MM.1S (cell line): ENCODE results near the gene TBR1.

Source experiments
- DNase-seq: peaks from one replicate; pipeline ENCODE4 v3.0.0-alpha.2; 2015
- H2AFZ ChIP-seq: fragments of 300-600 bp; sonication (generic); 2 replicates; pipeline ENCODE4 v1.6.0; 2016; ENCODE audit warnings: antibody characterized with exemption, low read length
- H3F3A ChIP-seq: fragments of 300-600 bp; sonication (generic); 2 replicates; pipeline ENCODE4 v1.6.1; 2016; ENCODE audit warnings: mild to moderate bottlenecking, antibody characterized with exemption, low read length, moderate library complexity, mixed read lengths; ENCODE audit not compliant: insufficient read depth
- H3K27ac ChIP-seq: fragments of 300-600 bp; sonication (generic); 2 replicates; pipeline ENCODE4 v1.5.1; 2016; ENCODE audit warnings: mild to moderate bottlenecking, low read length
- H3K27me3 ChIP-seq: fragments of 300-600 bp; sonication (generic); replicated peaks from 2 replicates; pipeline ENCODE4 v1.6.0; 2016; ENCODE audit warnings: low read length; ENCODE audit not compliant: insufficient read depth
- H3K36me3 ChIP-seq: fragments of 300-600 bp; sonication (generic); replicated peaks from 2 replicates; pipeline ENCODE4 v1.6.1; 2016; ENCODE audit warnings: mild to moderate bottlenecking, low read length, mixed read lengths; ENCODE audit not compliant: insufficient read depth
- H3K4me1 ChIP-seq: fragments of 300-600 bp; sonication (generic); 2 replicates; pipeline ENCODE4 v1.6.1; 2016; ENCODE audit warnings: low read length, mixed read lengths
- H3K4me2 ChIP-seq: fragments of 300-600 bp; sonication (generic); 2 replicates; pipeline ENCODE4 v1.6.0; 2016; ENCODE audit warnings: low read depth, low read length
- H3K4me3 ChIP-seq: fragments of 300-600 bp; sonication (generic); 2 replicates; pipeline ENCODE4 v1.5.1; 2016; ENCODE audit warnings: low read length, mixed read lengths
- H3K79me2 ChIP-seq: fragments of 300-600 bp; sonication (generic); 2 replicates; pipeline ENCODE4 v1.6.1; 2016; ENCODE audit warnings: mixed run types, low read length, mixed read lengths
- H3K9ac ChIP-seq: fragments of 300-600 bp; sonication (generic); 2 replicates; pipeline ENCODE4 v1.6.1; 2016; ENCODE audit warnings: low read length, mixed read lengths
- H3K9me2 ChIP-seq: fragments of 300-600 bp; sonication (generic); replicated peaks from 2 replicates; pipeline ENCODE4 v1.6.1; 2016; ENCODE audit warnings: mild to moderate bottlenecking, low read length, mixed read lengths; ENCODE audit not compliant: insufficient read depth
- H3K9me3 ChIP-seq: fragments of 300-600 bp; sonication (generic); replicated peaks from 2 replicates; pipeline ENCODE4 v1.6.1; 2016; ENCODE audit warnings: mild to moderate bottlenecking, low read length, mixed read lengths; ENCODE audit not compliant: insufficient read depth
- H4K20me1 ChIP-seq: fragments of 300-600 bp; sonication (generic); 2 replicates; pipeline ENCODE4 v1.6.1; 2016; ENCODE audit warnings: mild to moderate bottlenecking, low read length, moderate library complexity, mixed read lengths; ENCODE audit not compliant: insufficient read depth
- EZH2 ChIP-seq: fragments of 300-600 bp; sonication (generic); optimal IDR thresholded peaks from 2 replicates; pipeline ENCODE3; 2017; ENCODE audit warnings: low read depth, mild to moderate bottlenecking, antibody characterized with exemption, low read length, mixed read lengths
- EZH2phosphoT487 ChIP-seq: fragments of 300-600 bp; sonication (generic); IDR thresholded peaks from 2 replicates; pipeline ENCODE4 v1.6.1; 2018; ENCODE audit warnings: antibody characterized with exemption, low read length
- TF ChIP-seq, protein P1 (sequence below): fragments of 300-600 bp; sonication (generic); IDR thresholded peaks from 2 replicates; pipeline ENCODE4 v1.5.1; 2016; ENCODE audit warnings: antibody characterized with exemption, low read length, mixed read lengths

Gene TBR1

DNA sequence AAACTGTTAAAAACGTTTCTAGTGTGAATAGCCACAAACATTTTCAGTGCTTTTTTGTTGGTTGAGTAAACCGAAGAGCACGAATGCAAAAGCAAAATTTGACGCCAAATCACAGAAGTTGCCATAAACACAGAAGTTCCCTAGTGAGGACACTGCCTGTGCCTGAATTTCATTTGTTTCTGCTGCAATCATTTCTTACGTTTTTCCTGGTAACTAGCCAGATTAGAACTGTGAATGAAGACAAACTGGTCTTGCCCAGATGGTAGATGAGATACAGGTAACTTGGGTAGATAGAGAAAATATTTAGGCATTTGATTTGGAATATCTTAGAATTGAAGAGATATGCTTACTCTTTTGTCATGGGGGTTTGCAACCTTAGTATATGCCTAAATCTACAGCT is 9.8 kb upstream of the TBR1 start:
- Histone ChIP-seq H3K9ac (no peak overlapping the region), H3K27me3 (no peaks in the 10 kb centered on the region), H3K9me2 (no peaks in the 10 kb centered on the region), H3K4me1 (0 out of 2 replicates have a peak, but pooled peaks cover 3% of the 10 kb centered on the region), H3K4me2 (no peak overlapping the region), H3K36me3 (peaks cover 2% of the 10 kb centered on the region), H3K79me2 (no peaks in the 10 kb centered on the region), H4K20me1 (no peaks in the 10 kb centered on the region), H3K9me3 (no peaks in the 10 kb centered on the region), H3K4me3 (no peak overlapping the region), H3F3A (no peaks in the 10 kb centered on the region), H3K27ac (no peak overlapping the region), H2AFZ (no peak overlapping the region)
- no peak for DNase-seq
- no peak for TF ChIP-seq EZH2
- TF ChIP-seq, protein P1, sequence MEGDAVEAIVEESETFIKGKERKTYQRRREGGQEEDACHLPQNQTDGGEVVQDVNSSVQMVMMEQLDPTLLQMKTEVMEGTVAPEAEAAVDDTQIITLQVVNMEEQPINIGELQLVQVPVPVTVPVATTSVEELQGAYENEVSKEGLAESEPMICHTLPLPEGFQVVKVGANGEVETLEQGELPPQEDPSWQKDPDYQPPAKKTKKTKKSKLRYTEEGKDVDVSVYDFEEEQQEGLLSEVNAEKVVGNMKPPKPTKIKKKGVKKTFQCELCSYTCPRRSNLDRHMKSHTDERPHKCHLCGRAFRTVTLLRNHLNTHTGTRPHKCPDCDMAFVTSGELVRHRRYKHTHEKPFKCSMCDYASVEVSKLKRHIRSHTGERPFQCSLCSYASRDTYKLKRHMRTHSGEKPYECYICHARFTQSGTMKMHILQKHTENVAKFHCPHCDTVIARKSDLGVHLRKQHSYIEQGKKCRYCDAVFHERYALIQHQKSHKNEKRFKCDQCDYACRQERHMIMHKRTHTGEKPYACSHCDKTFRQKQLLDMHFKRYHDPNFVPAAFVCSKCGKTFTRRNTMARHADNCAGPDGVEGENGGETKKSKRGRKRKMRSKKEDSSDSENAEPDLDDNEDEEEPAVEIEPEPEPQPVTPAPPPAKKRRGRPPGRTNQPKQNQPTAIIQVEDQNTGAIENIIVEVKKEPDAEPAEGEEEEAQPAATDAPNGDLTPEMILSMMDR: no peak
- no peak for TF ChIP-seq EZH2phosphoT487

DNA sequence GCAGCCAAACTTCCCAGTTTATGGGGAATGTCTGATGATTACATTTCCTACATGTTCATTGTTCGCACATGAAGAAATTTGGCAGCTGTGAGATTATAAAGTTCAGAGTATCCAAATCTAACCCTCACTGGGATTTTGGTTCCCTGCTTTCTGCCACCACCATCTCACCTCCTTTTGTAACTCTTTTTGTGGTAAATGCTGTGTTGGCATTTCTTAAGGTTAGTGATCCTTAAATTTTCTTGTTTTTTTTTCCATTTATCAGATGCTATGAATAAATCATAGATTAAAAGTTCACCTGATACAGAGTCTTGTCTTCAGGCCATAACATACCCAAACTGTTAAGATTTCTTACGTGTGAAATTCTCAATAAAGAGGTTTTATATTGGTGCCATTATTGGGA is 8.5 kb upstream of the TBR1 start:
- H2AFZ ChIP-seq: no peak overlapping the region
- TF ChIP-seq EZH2 (no peak), EZH2phosphoT487 (no peak)
- no peak for DNase-seq
- H3K27me3 ChIP-seq: no peaks in the 10 kb centered on the region
- H3K4me3 ChIP-seq: no peak overlapping the region
- no peak overlapping the region for H3K9ac ChIP-seq
- H3K4me1 ChIP-seq: peaks cover 15% of the 10 kb centered on the region; the same call in 1 of the 2 replicates
- H3K9me3 ChIP-seq: no peaks in the 10 kb centered on the region
- H3K4me2 ChIP-seq: no peak overlapping the region
- no peaks in the 10 kb centered on the region for H3K79me2 ChIP-seq
- no peaks in the 10 kb centered on the region for H3F3A ChIP-seq
- no peaks in the 10 kb centered on the region for H4K20me1 ChIP-seq
- no peaks in the 10 kb centered on the region for H3K9me2 ChIP-seq
- H3K27ac ChIP-seq: no peak overlapping the region
- peaks cover 7% of the 10 kb centered on the region for H3K36me3 ChIP-seq

DNA sequence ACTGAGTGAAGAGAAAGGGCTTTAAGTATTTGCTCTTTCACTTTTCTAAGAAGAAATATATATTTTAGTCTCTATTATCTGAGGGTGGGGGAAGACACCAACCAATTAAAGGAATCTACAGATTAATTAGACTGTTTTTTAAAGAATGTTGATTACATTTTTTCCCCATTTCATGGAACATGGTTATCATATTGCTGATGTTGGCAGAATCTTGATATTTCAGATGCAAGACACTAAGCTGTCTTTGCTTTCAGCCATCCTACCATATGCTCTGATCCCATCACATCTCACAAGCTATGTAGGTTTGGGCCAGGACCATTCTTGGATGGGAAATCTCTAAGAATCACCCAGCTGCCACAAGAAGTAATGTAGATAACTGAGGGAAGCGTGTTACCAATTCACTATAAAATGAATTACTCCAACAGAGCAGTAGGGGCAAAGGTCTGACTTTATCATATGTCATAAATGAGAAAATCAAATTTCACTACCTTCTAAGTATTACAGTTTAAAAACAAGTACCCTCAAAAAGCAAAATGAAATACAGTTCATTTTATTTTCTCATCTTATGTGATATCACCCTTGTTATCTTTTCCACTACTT is 6.7 kb upstream of the TBR1 start:
- H3F3A ChIP-seq: no peaks in the 10 kb centered on the region
- no peaks in the 10 kb centered on the region for H3K9me2 ChIP-seq
- H3K79me2 ChIP-seq: no peaks in the 10 kb centered on the region
- peaks cover 15% of the 10 kb centered on the region; the same call in 1 of the 2 replicates for H3K4me1 ChIP-seq
- no peak overlapping the region for H2AFZ ChIP-seq
- TF ChIP-seq EZH2: no peak
- TF ChIP-seq, protein P1: no peak
- TF ChIP-seq EZH2phosphoT487: no peak
- no peak overlapping the region for H3K4me3 ChIP-seq
- no peaks in the 10 kb centered on the region for H4K20me1 ChIP-seq
- H3K9me3 ChIP-seq: no peaks in the 10 kb centered on the region
- DNase-seq: no peak
- H3K9ac ChIP-seq: no peak overlapping the region
- H3K27me3 ChIP-seq: no peaks in the 10 kb centered on the region
- peaks cover 7% of the 10 kb centered on the region for H3K36me3 ChIP-seq
- no peak overlapping the region for H3K4me2 ChIP-seq
- no peak overlapping the region for H3K27ac ChIP-seq

DNA sequence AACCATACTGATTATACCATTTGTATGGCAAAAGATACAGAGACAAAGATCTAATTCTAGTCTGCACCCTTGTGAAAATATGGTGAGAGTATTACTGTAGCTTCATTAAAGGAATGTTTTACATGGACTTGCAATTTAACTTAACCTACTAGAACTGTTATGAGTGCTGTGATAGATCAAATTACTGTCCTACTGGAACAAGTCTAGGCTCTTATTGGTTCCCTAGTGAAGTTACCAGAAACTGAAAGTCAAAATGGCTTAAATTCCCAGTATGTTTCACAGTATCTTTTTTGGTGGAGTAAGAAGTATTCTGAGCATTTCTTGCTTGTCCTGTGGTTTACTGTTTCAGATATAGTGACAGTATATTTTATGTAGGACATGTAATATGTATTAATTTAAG is 3.8 kb upstream of the TBR1 start:
- Histone ChIP-seq H3K27ac (no peak overlapping the region), H3F3A (no peaks in the 10 kb centered on the region), H3K9me3 (no peaks in the 10 kb centered on the region), H3K4me1 (peaks cover 15% of the 10 kb centered on the region; the same call in 1 of the 2 replicates), H3K79me2 (no peaks in the 10 kb centered on the region), H3K36me3 (peaks cover 7% of the 10 kb centered on the region), H3K4me2 (no peak overlapping the region), H3K4me3 (no peak overlapping the region), H4K20me1 (no peaks in the 10 kb centered on the region), H3K9ac (no peak overlapping the region), H2AFZ (no peak overlapping the region), H3K9me2 (no peaks in the 10 kb centered on the region), H3K27me3 (no peaks in the 10 kb centered on the region)
- peak; percentile 35 for DNase-seq
- TF ChIP-seq, protein P1: no peak
- TF ChIP-seq EZH2phosphoT487 (no peak), EZH2 (no peak)
